GM21825 (cell line): ENCODE results near the gene RAB39A.
"Not testable (repeated sequence)": the region's sequence is repeated elsewhere in the genome, so short reads cannot be mapped to it uniquely, and the experiment has no call there.

Source experiments
- ATAC-seq: cut with Tn5 transposase; IDR thresholded peaks from one replicate; pipeline ENCODE4 v1.9.1; 2021; ENCODE audit warnings: mild to moderate bottlenecking, moderate library complexity; ENCODE audit not compliant: unreplicated experiment

The RAB39A gene

GRCh38 chr11:107928046-107928766 is at the start of gene RAB39A:
Gene RAB39A, plus strand, starts transcription at chr11:107928448. Its CDS starts 121 bp downstream, at chr11:107928569.
- ATAC-seq = peak; percentile 92

GRCh38 chr11:107881471-107881870 is 46.8 kb upstream of the RAB39A start:
- not testable (repeated sequence) for ATAC-seq

- ATAC-seq = no peak
Observed at GRCh38 chr11:107882095-107882820, 46.0 kb upstream of the RAB39A start.

- no peak for ATAC-seq
Observed at GRCh38 chr11:107898270-107898669, 30.0 kb upstream of the RAB39A start.

DNA sequence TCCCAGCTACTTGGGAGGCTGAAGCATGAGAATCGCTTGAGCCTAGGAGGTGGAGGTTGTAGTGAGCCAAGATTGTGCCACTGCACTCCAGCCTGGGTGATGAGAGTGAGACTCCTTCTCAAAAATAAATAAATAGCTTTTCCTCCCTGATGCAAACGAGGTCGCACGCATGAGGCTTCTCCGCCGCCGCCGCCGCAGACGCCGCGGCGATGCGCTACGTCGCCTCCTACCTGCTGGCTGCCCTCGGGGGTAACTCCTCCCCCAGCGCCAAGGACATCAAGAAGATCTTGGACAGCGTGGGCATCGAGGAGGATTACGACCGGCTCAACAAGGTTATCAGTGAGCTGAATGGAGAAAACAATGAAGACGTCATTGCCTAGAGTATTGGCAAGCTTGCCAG is 20.0 kb upstream of the RAB39A start:
- no peak for ATAC-seq

GRCh38 chr11:107912415-107912814 is 15.8 kb upstream of the RAB39A start:
- ATAC-seq = not testable (repeated sequence)

DNA sequence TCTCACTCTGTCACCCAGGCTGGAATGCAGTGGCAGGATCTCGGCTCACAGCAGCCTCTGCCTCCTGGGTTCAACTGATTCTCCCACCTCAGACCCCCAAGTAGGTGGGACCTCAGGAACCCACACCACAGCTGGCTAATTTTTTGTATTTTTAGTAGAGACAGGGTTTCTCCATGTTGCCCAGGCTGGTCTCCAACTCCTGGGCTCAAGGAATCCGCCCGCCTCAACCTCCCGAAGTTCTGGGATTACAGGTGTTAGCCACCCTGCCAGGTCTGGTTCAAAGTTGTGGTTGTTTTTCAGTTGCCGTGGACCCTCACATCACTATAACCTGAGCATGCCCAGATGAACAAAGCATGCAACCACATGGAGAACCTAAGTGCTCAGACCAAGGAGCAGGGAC is 13.0 kb upstream of the RAB39A start:
- ATAC-seq = no peak

GRCh38 chr11:107916671-107917241 is 11.5 kb upstream of the RAB39A start:
- ATAC-seq = no peak

DNA sequence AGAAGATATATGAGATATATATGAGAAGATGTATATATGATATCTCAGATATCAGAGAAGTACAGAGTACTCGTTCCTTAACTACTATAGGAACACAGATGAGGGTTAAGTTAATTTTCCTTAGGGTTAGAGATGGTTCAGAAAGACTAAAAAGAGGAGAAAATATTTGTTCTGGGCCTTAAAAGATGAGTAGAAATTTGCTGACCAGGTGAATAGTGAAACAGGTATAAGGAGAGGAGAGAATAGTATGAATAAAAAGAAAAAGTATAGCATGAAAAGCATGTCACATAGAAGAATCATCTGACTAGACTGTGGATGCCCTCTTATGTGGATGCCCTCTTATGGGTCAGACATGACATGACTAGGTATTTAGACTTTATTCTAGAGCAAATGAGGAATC is 6.3 kb upstream of the RAB39A start:
- ATAC-seq = no peak

- not testable (repeated sequence) for ATAC-seq
Observed at GRCh38 chr11:107923519-107923918, 4.7 kb upstream of the RAB39A start.

GRCh38 chr11:107924306-107924705 is 3.9 kb upstream of the RAB39A start:
- no peak for ATAC-seq

GRCh38 chr11:107927559-107927958 is 689 bp upstream of the RAB39A start:
- ATAC-seq = no peak

GRCh38 chr11:107928767-107929507 is 689 bp downstream of the RAB39A start:
- ATAC-seq = peak; percentile 17

GRCh38 chr11:107929611-107930200 is 1.5 kb downstream of the RAB39A start:
- no peak for ATAC-seq

- ATAC-seq = no peak
Observed at GRCh38 chr11:107931206-107931605, 3.0 kb downstream of the RAB39A start.

DNA sequence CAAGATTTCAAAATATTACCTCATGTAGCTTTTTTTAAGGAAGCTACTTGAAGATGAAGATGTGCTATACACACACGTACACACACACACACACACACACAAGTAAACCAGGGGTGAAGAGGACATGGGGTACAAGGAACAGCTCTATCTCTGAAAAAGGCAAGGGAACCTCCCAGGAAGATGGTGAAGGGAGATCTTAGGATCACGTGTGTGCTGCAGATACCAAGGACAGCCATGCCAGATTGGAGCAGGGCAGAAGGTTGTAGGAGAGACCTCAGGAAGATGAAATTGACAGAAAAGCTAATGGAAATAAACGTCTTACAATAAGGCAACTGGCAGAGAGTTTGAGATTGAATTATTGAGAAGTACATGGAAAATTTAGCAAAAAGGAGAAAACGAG is 19.7 kb downstream of the RAB39A start:
- no peak for ATAC-seq

GRCh38 chr11:107948328-107948727 is 20.1 kb downstream of the RAB39A start:
- ATAC-seq = not testable (repeated sequence)

DNA sequence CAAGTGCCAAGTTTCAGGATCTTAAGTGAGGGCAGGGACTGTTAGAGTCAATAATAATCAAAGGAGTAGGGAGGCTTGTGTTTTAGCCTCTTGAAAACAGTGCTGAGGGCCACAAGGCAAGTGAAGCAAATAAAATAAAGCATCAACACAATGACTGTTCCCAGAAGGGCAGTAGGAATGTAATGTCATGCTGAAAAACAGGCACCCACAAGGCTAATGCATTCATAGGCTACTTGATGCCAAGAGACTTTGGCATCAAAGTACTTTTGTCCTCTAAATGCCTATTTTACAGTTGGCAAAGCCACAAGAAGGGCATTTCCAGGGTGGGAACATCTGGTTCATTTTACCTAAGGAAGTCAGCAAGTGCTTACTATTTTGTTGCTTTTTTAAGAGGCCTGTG is 22.9 kb downstream of the RAB39A start:
- no peak for ATAC-seq

DNA sequence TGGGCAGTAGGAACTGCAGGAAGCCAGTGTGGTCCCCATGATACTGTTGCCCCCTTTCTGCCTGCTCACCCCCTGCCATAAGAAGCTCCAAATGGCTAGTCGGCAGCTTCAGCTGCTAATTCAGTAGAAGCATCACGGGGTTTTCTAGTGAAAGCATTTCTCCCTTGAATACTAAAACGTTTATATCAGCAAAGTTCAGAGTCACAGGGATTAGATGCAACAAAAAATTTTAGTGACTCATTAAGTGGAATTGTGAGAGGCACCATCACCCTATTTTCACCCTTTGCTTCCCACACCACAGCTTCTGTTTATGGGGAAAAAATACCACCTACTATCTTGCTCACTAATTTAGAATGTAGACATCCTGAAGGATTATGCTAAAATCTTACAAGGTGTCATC is 25.2 kb downstream of the RAB39A start:
- no peak for ATAC-seq

- no peak for ATAC-seq
Observed at GRCh38 chr11:107956543-107956942, 28.3 kb downstream of the RAB39A start.

DNA sequence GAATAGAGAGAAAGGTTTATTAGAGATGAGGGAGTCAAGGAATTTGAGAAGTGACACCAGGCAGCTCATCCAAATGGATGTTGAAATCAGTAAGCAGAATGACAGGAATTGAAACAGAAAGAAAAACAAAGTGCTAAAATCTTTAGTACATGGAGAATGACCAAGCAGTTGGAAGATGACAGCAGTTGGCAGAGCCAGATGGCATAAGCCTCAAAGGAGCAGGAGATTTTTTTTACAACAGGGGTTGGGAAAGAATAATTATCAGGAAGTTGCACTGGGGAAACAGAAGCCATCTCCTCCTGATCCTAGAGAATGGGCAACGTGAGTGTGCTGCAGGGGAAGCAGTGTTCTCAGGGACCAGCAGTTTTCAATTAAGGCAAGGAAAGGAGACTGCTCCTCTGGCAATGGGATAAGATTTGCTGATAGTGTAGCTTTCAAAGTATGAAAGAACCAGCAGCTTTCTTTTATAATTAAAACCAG is 28.9 kb downstream of the RAB39A start:
- ATAC-seq = peak; percentile 80
